ENCODE data around the gene TTYH3.

Gene TTYH3

DNA sequence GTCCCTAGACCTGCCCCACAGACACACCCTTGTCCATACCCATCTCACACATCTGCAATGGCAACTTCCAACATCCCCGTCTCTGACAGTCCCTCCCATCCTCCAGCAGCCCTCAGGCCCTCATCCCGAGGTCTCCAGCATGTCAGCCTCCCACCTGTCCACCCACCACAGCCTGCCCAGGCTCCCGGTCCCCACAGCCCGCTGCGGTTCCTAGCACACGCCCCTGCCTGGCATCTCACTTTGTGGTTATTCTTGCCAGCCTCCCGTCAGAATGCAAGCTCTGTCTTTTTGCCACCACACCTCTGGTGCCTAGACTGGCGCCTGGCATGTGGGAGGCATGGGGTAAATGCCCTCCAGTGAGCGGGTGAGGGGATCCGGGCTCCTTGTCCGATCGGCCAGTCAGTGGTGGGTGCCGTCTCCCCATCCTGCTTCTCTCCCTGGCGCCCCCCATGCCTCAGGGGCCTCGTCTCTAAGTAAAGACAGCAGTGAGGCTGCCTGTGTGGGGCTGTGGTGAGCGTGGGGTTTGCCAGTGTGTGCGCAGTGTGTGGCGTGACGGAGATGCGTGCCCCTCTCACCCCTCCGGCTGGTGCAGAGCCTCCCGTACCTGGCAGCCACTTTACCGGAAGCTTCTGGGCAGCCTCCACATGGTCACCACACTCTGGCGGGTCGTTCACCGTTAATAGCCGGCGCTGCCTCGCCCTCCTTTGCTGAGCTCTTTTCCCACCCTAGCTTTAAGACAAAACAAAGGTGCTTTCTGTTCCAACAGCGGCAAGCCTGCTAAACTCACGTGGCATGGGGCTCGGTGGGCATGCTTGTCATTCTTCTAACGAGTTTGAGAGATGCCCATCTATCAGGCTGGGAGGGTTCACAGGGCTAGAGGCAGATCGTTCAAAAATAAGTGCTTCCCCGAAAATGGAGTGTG, 28.5 kb upstream of the TTYH3 start:
- H3K4me3 ChIP-seq (ENCODE audit: low read depth, low read length) = no peak overlapping the region
- no peak for TF ChIP-seq CTCF (IDR thresholded peaks at IDR 0.05; ENCODE audit: borderline replicate concordance, insufficient read depth, low read depth, low read length)

GRCh38 chr7:2604608-2605174, 27.1 kb upstream of the TTYH3 start:
- H3K4me3 ChIP-seq (ENCODE audit: low read depth, low read length) = no peak overlapping the region
- no peak for TF ChIP-seq CTCF (IDR thresholded peaks at IDR 0.05; ENCODE audit: borderline replicate concordance, insufficient read depth, low read depth, low read length)

DNA sequence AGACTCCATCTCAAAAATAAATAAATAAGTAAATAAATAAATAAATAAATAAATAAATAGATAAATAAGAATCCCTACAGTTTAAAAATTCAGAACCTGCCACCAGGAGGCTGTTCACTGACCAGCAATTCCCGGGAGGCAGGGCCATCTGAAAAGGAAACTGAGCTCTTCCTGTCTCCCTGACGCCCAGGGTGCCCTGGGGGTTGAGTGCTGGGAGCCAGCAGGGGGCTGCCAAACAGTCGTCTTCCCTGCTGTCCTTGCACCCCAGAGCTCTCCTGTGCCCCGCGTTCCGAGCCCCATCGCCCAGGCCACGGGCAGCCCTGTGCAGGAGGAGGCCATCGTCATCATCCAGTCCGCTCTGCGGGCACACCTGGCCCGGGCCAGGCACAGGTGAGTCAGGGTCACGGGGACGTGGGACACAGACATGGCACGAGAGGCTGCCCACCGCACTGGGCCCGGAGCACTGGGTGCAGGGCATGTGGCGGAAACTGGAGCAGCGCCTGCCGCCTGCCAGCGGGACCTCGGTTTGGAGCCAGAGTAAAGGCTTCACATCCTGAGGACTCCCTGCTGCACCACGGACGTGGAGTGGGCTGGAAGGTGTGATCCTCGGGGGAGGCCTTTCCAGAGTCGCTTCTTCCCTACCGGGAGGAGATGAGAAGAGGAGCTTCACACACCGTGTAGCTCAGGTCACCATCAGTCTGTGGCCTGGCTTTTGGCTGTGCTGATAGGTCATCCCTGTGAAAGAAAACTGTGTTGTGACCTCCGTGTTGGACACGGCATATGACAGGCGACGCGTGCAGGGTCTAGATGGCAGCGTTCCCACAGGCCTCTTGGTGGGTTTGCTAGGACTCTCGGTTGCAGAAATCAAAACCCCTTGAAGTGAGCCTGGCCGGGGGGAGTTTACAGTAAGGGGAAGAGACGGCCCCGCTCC, 25.9 kb upstream of the TTYH3 start:
- no peak overlapping the region for H3K4me3 ChIP-seq (ENCODE audit: low read depth, low read length)
- no peak for TF ChIP-seq CTCF (IDR thresholded peaks at IDR 0.05; ENCODE audit: borderline replicate concordance, insufficient read depth, low read depth, low read length)

DNA sequence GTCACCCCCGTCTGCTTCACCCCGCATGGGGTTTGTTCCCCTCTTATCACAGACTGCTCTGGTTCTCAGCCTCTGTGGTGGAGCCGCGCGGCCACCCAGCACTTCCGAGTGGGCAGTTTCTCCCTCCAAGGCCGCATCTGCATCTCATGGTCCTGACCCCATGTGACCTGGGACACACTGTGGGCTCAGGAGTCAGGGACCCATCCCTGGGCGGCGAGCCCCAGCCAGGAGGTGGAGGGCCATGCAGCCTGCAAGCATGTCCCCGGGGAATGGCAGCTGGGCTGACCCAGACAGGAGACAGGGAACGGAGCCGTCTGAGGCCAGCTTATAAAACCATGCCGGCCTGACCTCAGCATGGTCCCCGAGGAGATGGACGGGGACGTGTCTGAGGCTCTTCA, 25.2 kb upstream of the TTYH3 start:
- no peak overlapping the region for H3K4me3 ChIP-seq (ENCODE audit: low read depth, low read length)
- no peak for TF ChIP-seq CTCF (IDR thresholded peaks at IDR 0.05; ENCODE audit: borderline replicate concordance, insufficient read depth, low read depth, low read length)

DNA sequence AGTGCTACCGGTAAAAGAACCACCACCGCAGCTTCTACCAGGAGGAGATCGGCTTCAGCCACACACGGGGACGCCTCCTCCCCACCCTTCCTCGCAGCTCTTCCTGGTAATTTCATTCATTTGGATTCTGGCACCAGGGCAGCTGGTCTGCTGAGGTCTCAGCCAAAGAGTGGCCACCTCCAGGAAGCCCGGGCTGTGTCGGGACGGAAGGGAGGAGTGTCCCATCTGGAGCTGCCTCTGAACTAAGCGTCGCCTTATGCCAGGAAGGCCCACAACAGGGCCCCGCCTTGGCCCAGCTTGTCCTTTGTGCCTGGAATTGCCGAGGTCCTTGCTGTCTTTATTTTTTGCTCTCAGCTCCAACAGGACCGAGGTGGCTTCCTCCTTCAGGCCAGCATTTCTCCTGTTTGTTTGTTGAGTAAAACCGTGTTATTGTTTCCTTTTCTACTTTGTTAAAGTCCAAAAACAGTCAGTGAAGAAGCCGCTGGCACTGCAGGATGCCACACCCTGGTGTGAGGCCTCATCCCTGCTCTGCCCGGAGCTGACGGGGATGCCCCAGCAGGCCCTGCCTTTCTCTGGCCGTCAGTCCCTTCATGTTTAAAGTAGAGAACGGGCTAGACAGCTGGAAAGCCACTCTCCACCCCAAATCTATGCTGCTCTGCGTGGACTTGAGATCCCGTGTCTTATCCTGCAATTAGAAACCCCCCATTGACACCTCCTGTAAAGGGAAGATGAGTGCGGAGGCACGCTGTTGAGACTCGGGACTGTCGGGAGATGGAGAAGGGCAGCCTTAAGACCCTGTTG, 24.5 kb upstream of the TTYH3 start:
- no peak overlapping the region for H3K4me3 ChIP-seq (ENCODE audit: low read depth, low read length)
- no peak for TF ChIP-seq CTCF (IDR thresholded peaks at IDR 0.05; ENCODE audit: borderline replicate concordance, insufficient read depth, low read depth, low read length)
